HG02759 (cell line): Measurements from ENCODE around the gene FAM20B.
"Not testable (repeated sequence)": the region's sequence is repeated elsewhere in the genome, so short reads cannot be mapped to it uniquely, and the experiment has no call there.

Experiments
- ATAC-seq: cut with Tn5 transposase; IDR thresholded peaks from one replicate; pipeline ENCODE4 v1.9.1; 2021; ENCODE audit warnings: mild to moderate bottlenecking, moderate library complexity; ENCODE audit not compliant: unreplicated experiment

FAM20B gene, protein sequence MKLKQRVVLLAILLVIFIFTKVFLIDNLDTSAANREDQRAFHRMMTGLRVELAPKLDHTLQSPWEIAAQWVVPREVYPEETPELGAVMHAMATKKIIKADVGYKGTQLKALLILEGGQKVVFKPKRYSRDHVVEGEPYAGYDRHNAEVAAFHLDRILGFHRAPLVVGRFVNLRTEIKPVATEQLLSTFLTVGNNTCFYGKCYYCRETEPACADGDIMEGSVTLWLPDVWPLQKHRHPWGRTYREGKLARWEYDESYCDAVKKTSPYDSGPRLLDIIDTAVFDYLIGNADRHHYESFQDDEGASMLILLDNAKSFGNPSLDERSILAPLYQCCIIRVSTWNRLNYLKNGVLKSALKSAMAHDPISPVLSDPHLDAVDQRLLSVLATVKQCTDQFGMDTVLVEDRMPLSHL

DNA sequence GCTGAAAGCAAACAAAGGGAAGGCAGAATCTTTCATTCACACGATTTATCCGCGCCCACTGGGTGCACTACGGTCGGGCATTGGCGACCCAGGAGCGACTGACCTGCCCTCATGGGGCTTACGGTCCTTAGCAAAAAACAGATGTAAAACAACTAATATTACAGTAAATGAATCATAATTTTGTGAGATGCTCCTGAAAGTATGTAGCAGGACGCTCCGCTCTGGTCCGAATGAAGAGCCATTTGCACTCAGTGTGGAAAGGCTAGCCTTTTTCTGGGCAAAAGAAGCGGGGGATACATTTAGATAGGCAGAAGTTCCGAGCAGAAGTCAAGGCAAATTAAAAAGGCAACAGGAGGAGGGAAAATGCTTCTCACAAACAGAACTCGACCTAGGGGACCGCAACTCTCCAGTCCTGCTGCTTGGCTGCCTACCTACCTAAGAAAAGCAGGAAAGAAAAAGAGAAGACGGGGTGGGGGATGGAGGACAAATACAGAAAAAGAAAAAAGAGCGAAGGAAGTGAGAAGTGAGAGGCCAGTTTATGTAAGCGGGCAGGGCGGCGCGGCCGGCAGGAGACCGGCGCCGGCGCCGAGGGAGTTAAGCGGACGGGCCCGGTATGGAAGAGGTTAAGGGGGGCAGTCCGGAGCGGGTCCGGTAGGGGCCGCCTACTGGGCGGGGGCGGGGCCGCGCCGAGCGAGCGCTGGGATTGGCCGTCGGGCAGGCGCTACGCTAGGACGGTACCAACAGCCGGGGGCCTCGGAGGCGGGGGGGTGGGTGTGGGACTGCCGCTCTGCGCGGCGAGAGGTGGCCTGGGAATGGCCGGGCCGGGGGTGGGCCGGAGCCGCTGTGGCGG lies at the start of gene FAM20B:
FAM20B (plus strand) TSS at position 770 of the 850 bp plus-strand sequence. CDS start 17,954 bp downstream, outside the sequence.
- ATAC-seq = peak; percentile 84

DNA sequence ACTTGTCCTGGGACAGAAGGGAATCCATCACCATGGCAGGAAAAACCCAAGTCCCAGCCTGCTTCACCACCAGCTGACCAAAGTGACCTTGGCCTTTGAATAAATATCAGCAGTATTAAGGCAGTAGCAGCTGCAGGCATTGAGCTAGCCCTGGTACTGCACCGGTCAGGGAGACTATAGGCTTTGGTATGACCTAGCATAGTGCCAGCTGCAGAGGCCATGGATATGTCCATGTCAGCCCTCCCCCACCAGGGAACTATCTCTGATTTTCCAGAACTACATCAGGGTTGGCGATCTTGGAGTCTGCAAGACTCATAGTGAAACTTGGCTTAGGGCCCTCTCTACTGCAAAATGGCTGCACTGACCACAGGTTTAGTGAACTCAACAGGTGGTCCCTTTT lies 49.2 kb upstream of the FAM20B start:
- no peak for ATAC-seq

DNA sequence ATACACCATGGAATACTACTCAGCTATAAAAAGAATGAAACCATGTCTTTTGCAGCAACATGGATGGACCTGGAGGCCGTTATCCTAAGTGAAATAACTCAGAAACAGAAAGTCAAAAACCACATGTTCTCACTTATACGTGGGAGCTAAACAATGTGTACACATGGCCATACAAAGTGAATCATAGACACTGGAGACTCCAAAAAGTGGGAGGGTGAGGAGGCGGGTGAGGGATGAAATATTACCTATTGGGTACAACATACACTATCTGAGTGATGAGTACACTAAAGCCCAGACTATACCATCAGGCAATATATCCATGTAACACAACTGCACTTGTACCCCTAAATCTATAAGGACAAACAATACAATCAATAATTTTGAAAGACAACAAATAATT lies 39.5 kb upstream of the FAM20B start:
- ATAC-seq = no peak

DNA sequence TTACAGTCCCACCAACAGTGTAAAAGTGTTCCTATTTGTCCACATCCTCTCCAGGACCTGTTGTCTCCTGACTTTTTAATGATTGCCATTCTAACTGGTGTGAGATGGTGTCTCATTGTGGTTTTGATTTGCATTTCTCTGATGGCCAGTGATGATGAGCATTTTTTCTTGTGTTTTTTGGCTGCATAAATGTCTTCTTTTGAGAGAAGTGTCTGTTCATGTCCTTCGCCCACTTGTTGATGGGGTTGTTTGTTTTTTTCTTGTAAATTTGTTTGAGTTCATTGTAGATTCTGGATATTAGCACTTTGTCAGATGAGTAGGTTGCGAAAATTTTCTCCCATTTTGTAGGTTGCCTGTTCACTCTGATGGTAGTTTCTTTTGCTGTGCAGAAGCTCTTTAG lies 37.5 kb upstream of the FAM20B start:
- ATAC-seq = not testable (repeated sequence)

DNA sequence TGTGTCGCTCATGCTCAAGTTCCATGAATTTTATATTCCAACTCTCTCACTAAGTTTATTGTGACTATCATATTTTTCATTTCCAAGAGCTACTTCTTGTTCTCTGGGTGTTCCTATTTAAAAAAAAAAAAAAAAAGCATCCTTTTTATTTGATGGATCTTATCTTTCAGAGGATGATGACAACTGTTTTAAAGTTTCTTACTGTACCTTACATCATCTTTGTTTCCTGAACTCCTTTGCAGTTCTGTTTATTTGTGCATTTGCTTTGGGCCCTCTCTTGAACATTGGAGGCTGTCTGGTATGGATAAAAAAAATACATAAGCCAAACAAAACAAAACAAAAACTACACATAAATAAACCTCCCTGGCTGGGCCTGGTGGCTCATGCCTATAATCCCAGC lies 32.1 kb upstream of the FAM20B start:
- no peak for ATAC-seq

DNA sequence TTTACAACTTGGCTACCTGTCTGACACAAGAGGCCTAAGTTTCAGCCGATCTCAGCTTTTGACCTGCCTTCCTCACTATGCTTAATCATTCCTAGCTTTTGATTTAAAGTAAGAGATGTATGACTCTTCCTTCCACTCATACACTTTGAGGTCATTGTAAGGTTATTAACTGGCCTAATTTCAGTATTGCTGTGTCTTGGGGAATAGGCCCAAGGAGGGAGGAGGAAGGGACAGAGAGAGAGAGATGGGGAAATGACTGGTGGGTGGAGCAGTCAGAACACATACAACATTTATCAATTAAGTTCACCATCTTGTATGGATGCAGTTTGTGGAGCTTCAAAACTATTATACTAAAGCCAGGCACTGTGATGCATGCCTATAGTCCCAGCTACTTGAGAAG lies 28.3 kb upstream of the FAM20B start:
- no peak for ATAC-seq

DNA sequence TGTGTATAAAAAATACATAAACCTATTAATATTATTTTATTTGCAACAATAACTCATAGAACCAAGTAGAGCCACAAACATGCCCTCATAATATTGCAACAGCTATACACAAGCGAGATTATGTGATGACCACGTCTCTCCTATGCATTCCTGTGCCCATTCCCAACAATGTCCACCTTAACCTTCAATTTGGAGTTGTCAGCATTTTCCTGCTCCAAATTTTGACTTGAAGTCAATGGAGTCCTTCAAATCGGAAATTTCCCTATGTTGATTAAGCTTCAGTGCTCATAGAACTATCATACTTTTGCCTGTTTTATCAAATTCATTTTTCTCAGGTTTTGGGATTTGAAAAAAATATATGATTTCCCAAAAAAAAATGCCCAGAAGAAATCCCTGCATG lies 27.4 kb upstream of the FAM20B start:
- no peak for ATAC-seq

DNA sequence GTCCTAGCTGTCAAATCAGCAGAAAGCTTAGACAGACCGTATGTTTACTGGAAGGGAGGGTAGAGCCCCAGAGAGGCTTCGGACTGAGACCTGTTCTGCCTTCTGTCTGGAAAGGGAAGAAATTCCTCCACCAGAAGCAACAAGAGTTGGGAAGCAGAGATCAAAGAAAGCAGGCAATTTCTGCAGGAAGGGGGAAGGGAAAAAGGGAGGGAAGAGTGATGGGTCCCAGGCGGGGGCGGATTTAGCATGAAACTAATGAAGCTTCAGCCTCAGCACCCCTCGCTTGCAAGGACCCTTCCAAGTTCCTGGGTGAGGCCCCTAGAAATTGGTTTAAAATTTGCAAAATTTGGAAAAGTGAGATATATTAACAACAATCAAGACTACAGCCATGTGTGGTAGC lies 26.6 kb upstream of the FAM20B start:
- ATAC-seq = no peak

DNA sequence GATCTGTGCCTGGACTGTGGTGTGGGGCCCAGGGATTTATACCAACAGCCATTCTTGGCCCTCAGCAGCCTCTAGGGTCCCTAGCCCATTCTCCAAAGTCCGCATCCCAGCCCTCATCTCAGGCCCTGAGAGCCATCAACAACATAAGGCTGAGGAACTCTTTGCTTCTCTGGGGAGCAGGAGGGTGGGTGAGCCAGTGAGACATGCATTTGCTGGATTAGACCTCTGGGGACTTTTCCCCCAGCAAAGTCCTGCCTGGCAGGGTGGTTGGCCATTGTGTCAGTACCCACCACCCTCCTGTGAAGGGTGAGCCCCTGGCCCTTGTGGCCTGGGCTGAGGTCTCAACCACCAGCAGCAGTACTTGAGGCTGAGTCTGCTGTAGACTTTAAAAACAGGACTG lies 24.2 kb upstream of the FAM20B start:
- ATAC-seq = no peak

DNA sequence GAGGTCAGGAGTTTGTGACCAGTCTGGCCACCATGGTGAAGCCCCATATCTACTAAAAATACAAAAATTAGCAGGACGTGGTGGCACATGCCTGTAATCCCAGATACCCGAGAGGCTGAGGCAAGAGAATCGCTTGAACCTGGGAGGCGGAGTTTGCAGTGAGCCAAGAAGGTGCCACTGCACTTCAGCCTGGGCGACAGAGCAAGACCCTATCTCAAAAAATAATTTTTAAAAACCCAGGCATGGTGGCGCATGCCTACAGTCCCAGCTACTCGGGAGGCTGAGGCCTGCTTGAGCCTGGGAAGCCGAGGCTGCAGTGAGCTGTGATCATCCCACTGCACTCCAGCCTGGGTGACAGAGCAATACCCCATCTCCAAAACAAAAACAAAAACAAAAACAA lies 23.6 kb upstream of the FAM20B start:
- not testable (repeated sequence) for ATAC-seq

DNA sequence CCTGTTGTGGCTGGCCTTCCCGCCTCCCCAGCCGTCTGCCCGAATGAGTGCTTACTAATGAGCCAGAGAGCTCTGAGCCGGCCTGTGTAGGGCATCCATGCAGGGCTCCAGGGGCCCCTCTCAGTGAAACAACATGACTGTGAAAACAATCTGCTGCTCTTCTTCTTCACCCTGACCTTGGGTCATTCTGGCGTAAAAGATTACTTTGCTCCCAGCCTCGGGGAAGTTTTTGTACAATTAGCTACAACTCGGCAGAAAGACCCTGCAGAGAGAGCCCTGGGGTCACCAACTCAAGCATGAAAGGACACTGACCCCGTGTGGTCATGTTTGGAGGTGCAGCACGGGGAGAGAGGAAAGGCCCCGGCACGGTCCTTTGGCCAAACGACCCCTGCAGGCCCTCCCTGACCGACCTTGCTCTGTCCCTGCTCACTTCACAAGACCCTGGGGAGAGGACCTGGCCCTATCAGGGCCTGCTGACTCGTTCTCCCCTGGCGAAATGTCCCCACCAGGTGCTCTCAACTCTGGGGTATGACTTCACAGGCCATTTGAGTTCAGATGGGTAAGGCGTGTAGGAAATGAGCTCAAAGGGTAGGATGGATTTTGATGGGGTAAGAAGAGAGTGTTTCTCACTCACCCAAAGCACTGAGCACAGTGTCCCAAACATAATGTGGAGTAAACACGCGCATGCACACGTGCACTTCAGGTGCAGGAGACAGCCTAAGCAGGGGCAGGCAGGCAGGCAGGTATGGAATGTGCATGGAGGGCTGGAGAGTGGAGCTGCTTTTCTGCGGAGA lies 22.9 kb upstream of the FAM20B start:
- ATAC-seq = peak; percentile 91

DNA sequence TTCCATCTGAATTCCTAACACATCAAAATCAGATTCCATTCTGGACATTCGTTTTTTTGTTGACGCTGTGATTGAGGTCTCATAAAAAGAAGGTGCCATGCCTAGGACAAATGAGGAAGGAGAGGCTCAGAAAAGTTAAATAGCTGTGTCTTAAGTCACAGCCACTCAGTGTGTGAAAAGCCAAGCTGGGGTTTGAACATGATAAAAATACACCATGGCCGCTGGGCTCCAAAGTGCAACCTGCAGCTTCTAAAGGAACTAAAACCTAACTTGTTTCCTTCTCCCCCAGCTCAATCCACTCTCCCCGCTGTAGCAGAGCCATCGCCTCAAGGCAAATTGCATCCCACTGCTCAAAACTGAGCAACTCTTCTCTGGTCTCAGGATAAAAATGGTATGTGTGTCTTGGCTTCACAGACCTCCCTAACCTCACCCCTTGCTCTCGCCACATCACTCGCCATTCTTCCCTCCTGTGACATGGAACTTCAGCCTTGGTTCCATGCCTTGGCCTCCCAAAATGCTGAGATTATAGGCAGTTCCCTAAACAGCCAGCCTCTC lies 22.1 kb upstream of the FAM20B start:
- no peak for ATAC-seq

DNA sequence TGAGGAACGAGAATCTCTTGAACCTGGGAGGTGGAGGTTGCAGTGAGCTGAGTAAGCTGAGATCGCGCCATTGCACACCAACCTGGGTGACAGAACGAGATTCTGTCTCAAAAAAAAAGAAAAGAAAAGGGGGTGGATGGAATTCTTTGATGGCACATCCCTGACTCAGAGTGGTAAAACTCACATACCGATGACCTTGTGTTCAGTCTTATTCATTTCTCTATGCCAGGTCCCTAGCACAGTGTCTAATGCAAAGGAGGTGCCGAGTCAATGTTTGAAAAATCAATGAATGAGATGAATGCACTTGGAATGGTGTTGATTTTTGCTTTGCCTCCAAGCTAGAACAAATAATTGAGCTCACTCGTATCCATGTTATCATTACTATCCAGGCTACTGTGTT lies 18.5 kb upstream of the FAM20B start:
- ATAC-seq = no peak

DNA sequence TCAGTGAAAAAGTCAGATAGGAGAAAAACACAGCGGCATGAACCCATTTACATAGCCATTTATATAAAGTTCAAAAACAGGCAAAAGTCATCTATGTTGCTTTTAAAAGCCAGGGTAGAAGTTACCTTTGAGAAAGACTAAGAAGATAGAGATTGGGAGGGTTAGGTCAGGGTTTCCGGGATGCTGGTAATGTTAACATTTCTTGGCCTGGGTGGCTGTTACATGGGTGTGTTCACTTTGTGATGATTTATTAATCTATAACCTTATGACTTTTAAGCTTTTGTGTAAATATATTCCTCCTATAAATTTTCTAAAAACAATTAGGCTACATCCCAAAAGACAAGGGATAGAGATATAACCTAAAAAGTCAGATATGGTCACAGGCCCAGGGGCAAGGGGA lies 15.0 kb upstream of the FAM20B start:
- ATAC-seq = no peak

DNA sequence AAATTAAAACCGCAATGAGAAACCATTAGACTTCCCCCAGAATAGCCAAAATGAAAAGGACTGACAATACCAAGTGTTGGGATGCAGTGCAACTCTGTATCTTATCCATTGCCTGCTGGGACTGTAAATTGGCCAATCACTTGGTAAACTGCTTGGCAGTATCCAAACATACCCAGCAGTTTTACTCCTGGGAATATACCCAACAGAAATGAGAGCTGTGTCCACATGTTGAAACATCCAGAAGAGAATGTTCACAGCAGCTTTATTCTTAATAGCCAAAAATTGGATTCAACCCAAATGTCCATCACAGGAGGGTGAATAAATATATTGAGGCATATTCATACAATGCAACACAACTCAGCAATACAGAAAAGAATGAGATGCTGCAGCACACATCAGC lies 13.7 kb upstream of the FAM20B start:
- no peak for ATAC-seq

DNA sequence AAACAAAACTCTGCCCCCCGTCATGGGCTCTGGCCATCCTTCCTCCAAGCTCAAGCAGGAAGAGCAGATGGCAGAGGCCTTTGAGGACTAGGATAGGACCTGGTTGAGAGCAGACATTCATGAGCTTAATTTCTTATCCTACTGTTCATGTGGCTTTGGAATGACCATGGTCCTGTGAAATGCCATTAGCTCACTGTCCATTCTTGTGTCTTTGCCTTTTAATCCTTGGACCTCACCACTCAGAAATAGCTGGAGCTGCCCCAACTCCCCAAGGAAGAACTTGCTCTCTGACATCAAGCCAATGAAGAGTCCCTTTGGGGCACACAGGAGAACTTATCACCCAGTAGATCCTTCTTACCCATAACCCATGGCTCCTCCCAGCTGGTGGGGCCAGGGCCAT lies 11.6 kb upstream of the FAM20B start:
- ATAC-seq = no peak

DNA sequence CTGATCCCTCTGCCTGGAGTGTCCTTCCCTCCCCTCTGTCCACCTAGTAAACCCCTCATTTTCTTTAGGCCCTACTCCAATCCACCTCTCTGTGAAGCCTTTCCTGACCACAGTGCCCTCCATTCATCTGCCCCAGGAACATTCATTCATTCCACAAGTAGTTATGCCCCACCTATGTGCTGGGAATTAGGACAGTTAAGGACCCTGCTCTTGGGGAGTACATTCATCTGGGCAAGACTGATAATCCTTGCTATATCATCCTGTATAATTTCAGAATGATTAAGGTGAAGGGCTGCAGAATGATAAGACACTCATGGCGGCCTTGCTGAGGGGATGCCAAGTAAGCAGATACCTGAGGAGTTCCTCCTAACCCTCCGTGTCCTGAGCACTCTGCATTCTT lies 10.3 kb upstream of the FAM20B start:
- ATAC-seq = no peak

DNA sequence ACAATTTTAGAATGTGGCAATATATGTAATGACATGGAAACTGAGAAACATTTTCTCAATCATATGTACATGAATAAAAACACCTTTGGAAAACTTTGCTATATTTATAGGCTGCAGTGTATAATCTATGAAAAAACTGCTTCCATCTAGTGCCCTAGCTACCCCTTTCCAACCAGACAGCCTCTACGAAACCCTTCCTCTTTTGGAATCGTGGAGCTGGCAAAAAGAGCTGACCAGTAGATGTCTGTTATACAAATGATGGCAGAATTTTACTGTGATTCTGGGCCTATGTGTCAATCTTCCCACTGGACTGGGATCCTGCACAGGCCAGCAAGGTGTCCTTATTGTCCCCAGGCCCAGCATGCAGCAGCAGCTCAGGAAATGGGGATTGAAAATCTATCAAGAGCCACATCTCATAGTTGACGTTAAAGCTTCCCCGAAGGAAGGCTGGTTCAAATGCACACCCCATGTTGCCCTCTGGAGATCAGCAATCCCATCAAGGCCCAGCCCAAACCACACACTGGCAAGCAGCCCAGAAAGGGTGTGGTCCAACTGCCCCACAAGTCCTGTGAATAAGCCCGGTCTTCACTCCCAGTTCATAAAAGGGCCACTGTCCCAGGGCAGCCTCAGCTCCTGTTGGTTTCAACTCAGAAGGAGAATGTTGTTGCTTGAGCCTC lies 8.8 kb upstream of the FAM20B start:
- ATAC-seq = no peak

DNA sequence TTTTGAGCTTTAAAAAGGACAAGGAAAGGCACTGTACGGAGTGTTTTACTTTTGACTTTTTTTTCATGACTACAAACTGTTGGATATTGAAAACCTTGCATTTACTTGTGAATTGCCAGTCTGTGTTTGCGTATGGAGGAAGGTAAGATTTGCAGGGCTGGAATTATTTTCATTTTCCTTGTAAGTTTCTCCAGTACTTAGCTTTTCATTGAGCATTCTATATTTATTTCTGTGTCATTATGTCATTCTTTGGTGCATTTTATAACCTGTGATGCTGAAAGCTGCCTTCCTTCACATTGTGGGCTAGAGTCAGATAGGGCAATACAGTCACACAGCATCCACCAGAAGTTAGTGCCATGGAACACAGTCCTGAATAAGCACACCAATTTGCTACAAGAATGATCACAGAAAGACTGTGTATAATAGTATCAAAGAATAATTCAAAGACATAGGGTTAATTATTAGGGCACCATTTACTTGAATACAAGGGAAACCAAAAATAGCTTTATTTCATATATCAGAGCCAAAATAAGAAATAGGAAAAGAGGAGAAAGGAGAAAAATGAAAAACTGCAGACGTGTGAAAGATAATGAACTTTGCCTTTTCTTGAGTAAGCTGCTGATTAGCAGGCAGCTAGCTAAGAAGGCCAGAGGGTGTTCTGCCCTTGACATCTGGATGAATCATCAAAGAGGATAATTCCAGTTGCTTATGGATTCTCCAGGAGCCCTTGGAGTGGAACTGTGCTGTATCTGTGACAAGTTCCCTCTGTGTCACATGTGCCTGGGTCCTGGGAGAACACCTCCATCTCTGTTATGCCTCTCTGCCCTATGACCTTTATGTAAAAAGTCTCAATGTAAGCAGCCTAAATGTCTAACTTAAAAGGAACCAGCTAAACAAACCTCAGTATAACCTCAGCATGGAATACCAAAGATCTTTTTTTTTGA lies 8.0 kb upstream of the FAM20B start:
- ATAC-seq = no peak
